NCI-H2171 treated with DMSO at 0.1 percent for 48 hours (cell line): ENCODE data around the gene CCDC43.
"Not testable (repeated sequence)": the region's sequence is repeated elsewhere in the genome, so short reads cannot be mapped to it uniquely, and the experiment has no call there.

Experiments
- DNase-seq: peaks from one replicate; lab custom pipeline; 2025; lab: John Stamatoyannopoulos, UW

Gene CCDC43

GRCh38 chr17:44689477-44690217, at the start of gene CCDC43:
Gene CCDC43 (minus strand): TSS chr17:44689776. CDS start chr17:44689753, 23 bp downstream.
- DNase-seq: peak; percentile 89

- DNase-seq: no peak
Measured at GRCh38 chr17:44738214-44738906, 48.8 kb upstream of the CCDC43 start.

GRCh38 chr17:44736551-44737240, 47.1 kb upstream of the CCDC43 start:
- no peak for DNase-seq

GRCh38 chr17:44734272-44734671, 44.7 kb upstream of the CCDC43 start:
- no peak for DNase-seq

GRCh38 chr17:44733753-44734152, 44.2 kb upstream of the CCDC43 start:
- peak; percentile 35 for DNase-seq

- DNase-seq: not testable (repeated sequence)
Measured at GRCh38 chr17:44726121-44726520, 36.5 kb upstream of the CCDC43 start.

- no peak for DNase-seq
Measured at GRCh38 chr17:44722254-44722653, 32.7 kb upstream of the CCDC43 start.

- DNase-seq: no peak
Measured at GRCh38 chr17:44719444-44719843, 29.9 kb upstream of the CCDC43 start.

- peak; percentile 92 for DNase-seq
Measured at GRCh38 chr17:44708401-44709263, 19.1 kb upstream of the CCDC43 start, which contains the start of gene DBF4B. Gene DBF4B (plus strand): TSS chr17:44708665. CDS start chr17:44708821, 156 bp downstream.

- DNase-seq: peak; percentile 13
Measured at GRCh38 chr17:44707755-44708400, 18.3 kb upstream of the CCDC43 start.

- DNase-seq: not testable (repeated sequence)
Measured at GRCh38 chr17:44700288-44700687, 10.7 kb upstream of the CCDC43 start.

GRCh38 chr17:44693609-44694008, 4.0 kb upstream of the CCDC43 start:
- no peak for DNase-seq

- DNase-seq: peak; percentile 11
Measured at GRCh38 chr17:44690746-44691306, 1.2 kb upstream of the CCDC43 start.

- no peak for DNase-seq
Measured at GRCh38 chr17:44688675-44689476, 700 bp downstream of the CCDC43 start.

- no peak for DNase-seq
Measured at GRCh38 chr17:44688200-44688599, 1.4 kb downstream of the CCDC43 start.

- DNase-seq: no peak
Measured at GRCh38 chr17:44687756-44688155, 1.8 kb downstream of the CCDC43 start.

- DNase-seq: not testable (repeated sequence)
Measured at GRCh38 chr17:44683303-44683702, 6.3 kb downstream of the CCDC43 start.

GRCh38 chr17:44677136-44677535, 12.4 kb downstream of the CCDC43 start:
- no peak for DNase-seq

GRCh38 chr17:44673893-44674292, 15.7 kb downstream of the CCDC43 start:
- DNase-seq: no peak

- DNase-seq: peak; percentile 24
Measured at GRCh38 chr17:44672479-44673093, 17.0 kb downstream of the CCDC43 start.
